Measurements from ENCODE around the gene RHBDD1.

GRCh38 chr2:226906163-226906693 lies 70.4 kb downstream of the RHBDD1 start:
- no peak for TF ChIP-seq POLR2AphosphoS5 (IDR thresholded peaks at IDR 0.05; ENCODE audit: low read depth, low read length)
- TF ChIP-seq TAF1 (IDR thresholded peaks at IDR 0.05; ENCODE audit: borderline replicate concordance, low read depth, low read length), result no peak
- no peak for TF ChIP-seq POLR2A (IDR thresholded peaks at IDR 0.05; ENCODE audit: low read depth, low read length)
